Right lobe of liver (tissue), 6 donors: ENCODE measurements around the gene SPECC1L. TPM values are rescaled to one million over a fixed set of nuclear protein-coding genes. Genes with fewer than 3 reads are reported as not detected.

Experiments
- ATAC-seq, 4 donors: fragments of 200-7000 bp; cut with Tn5 transposase; one replicate each; pipeline ENCODE4 v1.9.1; 2020; ENCODE audit warnings: mild to moderate bottlenecking in 4 of 4, moderate library complexity in 4 of 4
- DNase-seq, 3 donors: peaks; one replicate each; pipeline ENCODE4 v3.0.0-alpha.2; 2020
- H3K27ac ChIP-seq, 3 donors: fragments of 200-600 bp; one replicate each; pipeline ENCODE4 v1.8.0; 2022
- H3K27me3 ChIP-seq, 2 donors: fragments of 200-600 bp; one replicate each; pipeline ENCODE4 v1.8.0; 2022
- H3K36me3 ChIP-seq, 4 donors: fragments of 200-600 bp; sonication (generic) in 1 of 4; one replicate each; pipeline versions ENCODE4 v1.5.1 to v1.8.0; 2017 to 2022; ENCODE audit warnings: control low read depth in 1 of 4
- H3K4me1 ChIP-seq, 4 donors: fragments of 200-600 bp; sonication (generic) in 1 of 4; one replicate each; pipeline versions ENCODE4 v1.5.1 to v1.8.0; 2017 to 2022; ENCODE audit warnings: control low read depth in 1 of 4
- H3K4me3 ChIP-seq, 3 donors: fragments of 200-600 bp; one replicate each; pipeline ENCODE4 v1.8.0; 2022
- H3K9me3 ChIP-seq, 4 donors: fragments of 200-600 bp; sonication (generic) in 1 of 4; one replicate each; pipeline versions ENCODE4 v1.5.1 to v1.8.0; 2017 to 2022; ENCODE audit warnings: control low read depth in 1 of 4
- POLR2A ChIP-seq: fragments of 450-650 bp; IDR thresholded peaks from one replicate; pipeline ENCODE4 v1.6.1; 2017; ENCODE audit warnings: antibody characterized with exemption, mild to moderate bottlenecking
- WGBS: methylation state at CpG from one replicate; pipeline ENCODE4 v1.1.6; 2018; ENCODE audit warnings: low coverage, low lambda C conversion rate; ENCODE audit not compliant: insufficient coverage; ENCODE audit errors: missing lambda C conversion rate; 5-methylcytosine and 5-hydroxymethylcytosine counted together
- intact Hi-C, 2 donors: fragments of 100-400 bp; cut with DNase I; formaldehyde crosslinking; loops; one replicate each; pipeline versions ENCODE4 v1.11.2 to v1.14.1; 2022
- total RNA-seq, 6 experiments: library from RNA; depleted of rRNA in 2 of 6; stranded (reverse); fragments of >200 nt in 2 of 6; fragmentation: NEBNext Ultra II Directional in 3 of 6; extraction: Animal tissue kit (Norgen Biotek cat#: 25700) in 3 of 6; gene quantifications; one replicate each; pipeline versions ENCODE4 v1.1.0 to v1.2.4, GENCODE V29; 2016 to 2023
- TF ChIP-seq, protein P1 (sequence below), 4 donors: fragments of 200-600 bp in 3 of 4; fragments of 450-650 bp in 1 of 4; IDR thresholded peaks; one replicate each; pipeline versions ENCODE4 v1.5.1 to v1.8.0; 2016 to 2022; ENCODE audit warnings: antibody characterized with exemption in 4 of 4, mild to moderate bottlenecking in 2 of 4
- donor health status: DM: no; HTN: yes; CAD: no.
- donor health status: DM: no; HTN: no; CAD: no.
- donor health status: DM: no; HTN: no; CAD: no.
- donor health status: DM: no; HTN: yes; CAD: no.
- donor health status: DM: no; HTN: yes; CAD: no.

The SPECC1L gene
- total RNA-seq, 6 experiments from 2014 or later: 16.3 to 26.4 (median 24.2) TPM

DNA sequence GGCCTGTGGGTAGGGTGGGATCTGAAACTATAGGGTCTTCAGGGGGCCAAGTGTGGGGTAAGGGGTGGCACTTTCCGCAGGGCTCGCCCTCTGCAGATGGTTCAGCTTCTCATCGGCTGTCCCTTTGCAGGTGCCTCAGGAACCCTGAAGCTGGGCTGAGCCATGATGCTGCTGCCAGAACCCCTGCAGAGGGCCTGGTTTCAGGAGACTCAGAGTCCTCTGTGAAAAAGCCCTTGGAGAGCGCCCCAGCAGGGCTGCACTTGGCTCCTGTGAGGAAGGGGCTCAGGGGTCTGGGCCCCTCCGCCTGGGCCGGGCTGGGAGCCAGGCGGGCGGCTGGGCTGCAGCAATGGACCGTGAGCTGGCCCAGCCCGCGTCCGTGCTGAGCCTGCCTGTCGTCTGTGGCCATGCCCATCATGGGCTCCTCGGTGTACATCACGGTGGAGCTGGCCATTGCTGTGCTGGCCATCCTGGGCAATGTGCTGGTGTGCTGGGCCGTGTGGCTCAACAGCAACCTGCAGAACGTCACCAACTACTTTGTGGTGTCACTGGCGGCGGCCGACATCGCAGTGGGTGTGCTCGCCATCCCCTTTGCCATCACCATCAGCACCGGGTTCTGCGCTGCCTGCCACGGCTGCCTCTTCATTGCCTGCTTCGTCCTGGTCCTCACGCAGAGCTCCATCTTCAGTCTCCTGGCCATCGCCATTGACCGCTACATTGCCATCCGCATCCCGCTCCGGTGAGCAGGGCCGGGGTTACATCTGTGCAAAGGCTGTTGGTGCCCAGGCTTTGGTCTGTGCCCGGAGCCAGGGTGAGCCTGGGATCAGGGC lies 162.6 kb downstream of the SPECC1L start:
- H3K4me3 ChIP-seq: no peak overlapping the region
- no peaks in the 10 kb centered on the region for H3K27me3 ChIP-seq
- 97% methylated on average over 10 of the region's 34 CpGs for WGBS
- peak overlapping the region in 2 of 3 donors; percentile 53 to 72 for H3K27ac ChIP-seq
- TF ChIP-seq, protein P1, sequence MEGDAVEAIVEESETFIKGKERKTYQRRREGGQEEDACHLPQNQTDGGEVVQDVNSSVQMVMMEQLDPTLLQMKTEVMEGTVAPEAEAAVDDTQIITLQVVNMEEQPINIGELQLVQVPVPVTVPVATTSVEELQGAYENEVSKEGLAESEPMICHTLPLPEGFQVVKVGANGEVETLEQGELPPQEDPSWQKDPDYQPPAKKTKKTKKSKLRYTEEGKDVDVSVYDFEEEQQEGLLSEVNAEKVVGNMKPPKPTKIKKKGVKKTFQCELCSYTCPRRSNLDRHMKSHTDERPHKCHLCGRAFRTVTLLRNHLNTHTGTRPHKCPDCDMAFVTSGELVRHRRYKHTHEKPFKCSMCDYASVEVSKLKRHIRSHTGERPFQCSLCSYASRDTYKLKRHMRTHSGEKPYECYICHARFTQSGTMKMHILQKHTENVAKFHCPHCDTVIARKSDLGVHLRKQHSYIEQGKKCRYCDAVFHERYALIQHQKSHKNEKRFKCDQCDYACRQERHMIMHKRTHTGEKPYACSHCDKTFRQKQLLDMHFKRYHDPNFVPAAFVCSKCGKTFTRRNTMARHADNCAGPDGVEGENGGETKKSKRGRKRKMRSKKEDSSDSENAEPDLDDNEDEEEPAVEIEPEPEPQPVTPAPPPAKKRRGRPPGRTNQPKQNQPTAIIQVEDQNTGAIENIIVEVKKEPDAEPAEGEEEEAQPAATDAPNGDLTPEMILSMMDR (IDR thresholded peaks at IDR 0.05): no peak
- no peak for TF ChIP-seq POLR2A
- ATAC-seq: no peak
- peaks cover 0 to 6% (median 3%) of the 10 kb centered on the region in 4 donors for H3K36me3 ChIP-seq
- DNase-seq: peak in 1 of 3 donors; percentile 19
- peaks cover 0 to 42% (median 20%) of the 10 kb centered on the region in 4 donors for H3K4me1 ChIP-seq
- H3K9me3 ChIP-seq: no peaks in the 10 kb centered on the region
- intact Hi-C loops: no loop called here

DNA sequence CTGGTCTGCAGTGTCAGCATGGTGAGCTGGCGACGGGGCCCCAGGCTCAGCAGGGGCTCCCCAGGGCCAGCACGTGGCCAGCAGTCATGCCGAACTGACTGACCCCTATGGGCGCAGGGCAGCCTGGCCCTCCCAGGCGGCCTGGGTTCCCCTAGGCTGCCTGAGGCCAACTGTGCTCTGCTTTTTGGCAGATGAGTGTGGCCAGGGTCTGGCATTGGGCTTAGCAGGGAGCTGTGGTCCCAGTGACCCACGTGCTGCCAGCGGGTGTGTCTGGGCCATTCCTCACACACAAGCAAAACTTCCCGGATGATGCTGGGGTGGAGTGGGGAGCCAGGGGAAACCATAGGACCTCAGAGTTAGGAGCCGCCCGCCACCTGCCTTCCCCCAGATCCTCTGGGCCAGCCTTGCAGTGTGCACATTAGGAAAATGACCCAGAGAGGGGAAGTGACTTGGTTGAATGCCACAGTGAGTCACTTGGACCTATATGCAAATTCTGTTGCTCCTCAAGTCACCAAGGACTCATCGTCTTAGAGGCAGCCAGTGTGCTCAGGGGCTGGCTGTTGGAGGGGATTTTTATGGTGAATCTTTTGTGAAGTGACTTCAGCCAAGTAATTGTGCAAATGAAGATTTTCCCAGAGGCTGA lies 163.3 kb downstream of the SPECC1L start:
- ATAC-seq (peak in 1 of 4 donors; percentile 4), DNase-seq (peak in 2 of 3 donors; percentile 34 to 44)
- H3K27me3 ChIP-seq: no peaks in the 10 kb centered on the region
- H3K4me1 ChIP-seq: peaks cover 0 to 42% (median 20%) of the 10 kb centered on the region in 4 donors
- intact Hi-C loops: no loop called here
- WGBS: no CpG with 5 or more reads among the region's 12 CpGs
- H3K4me3 ChIP-seq: no peak overlapping the region
- H3K27ac ChIP-seq: peak overlapping the region; percentile 20 to 78 (median 53)
- TF ChIP-seq, protein P1 (IDR thresholded peaks at IDR 0.05): no peak
- TF ChIP-seq POLR2A: no peak
- no peaks in the 10 kb centered on the region for H3K9me3 ChIP-seq
- peaks cover 0 to 12% (median 6%) of the 10 kb centered on the region in 4 donors for H3K36me3 ChIP-seq

DNA sequence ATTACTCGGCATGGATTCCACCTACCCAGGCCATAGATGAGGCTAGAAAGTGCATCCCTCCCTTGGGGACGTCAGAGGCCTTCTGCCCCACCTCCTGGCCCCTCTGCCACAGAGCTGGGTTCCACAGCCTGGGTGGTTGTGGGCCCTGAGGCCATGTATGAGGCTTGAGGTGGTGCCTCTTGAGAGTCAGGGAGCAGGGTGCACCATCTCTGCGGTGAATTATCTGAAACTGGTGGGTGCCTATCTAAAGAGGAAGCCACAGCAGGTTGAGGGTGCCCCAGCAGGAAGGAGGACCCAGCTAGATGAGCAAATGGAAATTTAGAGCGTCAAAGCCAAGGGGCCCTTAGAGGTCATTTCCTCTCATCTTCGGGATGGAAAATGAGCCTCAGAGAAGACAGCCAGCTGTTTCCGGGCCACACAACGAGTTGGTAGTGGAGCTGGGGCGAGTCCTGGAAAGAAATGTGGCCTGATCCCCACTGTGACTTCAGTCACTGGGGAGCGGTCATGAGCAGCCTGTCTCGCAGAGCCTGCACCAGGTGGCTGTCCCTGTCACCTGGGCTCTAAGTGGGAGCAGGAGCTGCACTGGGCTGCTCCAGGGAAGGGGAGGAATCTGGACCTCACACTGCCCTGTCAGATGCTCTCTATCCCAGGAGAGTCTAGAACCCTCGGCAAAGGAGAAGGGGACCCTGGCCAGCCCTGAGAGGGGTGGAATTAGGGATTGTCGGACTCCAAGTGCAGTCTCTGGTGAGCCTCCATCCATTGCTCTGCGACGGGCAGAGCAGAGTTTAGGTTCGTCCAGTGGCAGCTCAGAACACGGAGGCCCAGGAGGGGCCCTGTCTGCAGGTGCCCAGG lies 164.1 kb downstream of the SPECC1L start:
- Histone ChIP-seq H3K27me3 (no peaks in the 10 kb centered on the region), H3K4me3 (no peak overlapping the region), H3K4me1 (peaks cover 0 to 39% (median 16%) of the 10 kb centered on the region in 4 donors), H3K27ac (peak overlapping the region; percentile 20 to 78 (median 53)), H3K36me3 (peaks cover 0 to 12% (median 6%) of the 10 kb centered on the region in 4 donors), H3K9me3 (no peaks in the 10 kb centered on the region)
- ATAC-seq: peak in 3 of 4 donors; percentile 3 to 6 (median 4)
- 38% methylated on average over 9 of the region's 16 CpGs for WGBS
- TF ChIP-seq, protein P1 (IDR thresholded peaks at IDR 0.05): no peak
- TF ChIP-seq POLR2A: no peak
- intact Hi-C loops: no loop called here
- DNase-seq: peak in 1 of 3 donors; percentile 30

DNA sequence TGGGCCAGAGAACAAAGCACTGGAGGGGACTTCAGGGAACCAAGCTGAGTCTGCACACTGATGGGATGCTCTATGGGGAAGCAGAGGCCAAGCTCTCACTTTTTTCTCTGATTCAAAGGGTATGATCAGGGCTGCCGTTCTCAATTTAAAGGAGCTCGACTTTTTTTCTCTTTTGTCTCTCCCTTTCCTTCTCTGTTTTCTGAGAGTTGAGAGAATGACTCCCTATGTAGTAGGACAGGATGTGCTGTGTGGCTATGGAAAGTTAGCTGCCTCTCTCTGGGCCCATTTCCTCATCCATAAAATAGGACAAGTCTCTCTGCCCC lies 164.7 kb downstream of the SPECC1L start:
- Histone ChIP-seq H3K4me1 (peaks cover 0 to 33% (median 14%) of the 10 kb centered on the region in 4 donors), H3K36me3 (peaks cover 0 to 12% (median 6%) of the 10 kb centered on the region in 4 donors)
- 80% methylated on average over 2 of the region's 2 CpGs for WGBS

More for the DNA sequence above, 164.7 kb downstream of the SPECC1L start:
- intact Hi-C loops: no loop called here
- TF ChIP-seq, protein P1 (IDR thresholded peaks at IDR 0.05): no peak
- no peak for TF ChIP-seq POLR2A
- Histone ChIP-seq H3K27ac (peak overlapping the region in 2 of 3 donors; percentile 53 to 72), H3K4me3 (no peak overlapping the region), H3K27me3 (no peaks in the 10 kb centered on the region), H3K9me3 (no peaks in the 10 kb centered on the region)
- ATAC-seq: no peak
- DNase-seq: no peak
